ENCODE measurements around the gene DEFB132. TPM values are rescaled to one million over a fixed set of nuclear protein-coding genes. Genes with fewer than 3 reads are reported as not detected.

Gene DEFB132
- total RNA-seq, 4 donors from 2014 or later, result 0.66 to 38.4 (median 10.4) TPM; not detected in 1

DNA sequence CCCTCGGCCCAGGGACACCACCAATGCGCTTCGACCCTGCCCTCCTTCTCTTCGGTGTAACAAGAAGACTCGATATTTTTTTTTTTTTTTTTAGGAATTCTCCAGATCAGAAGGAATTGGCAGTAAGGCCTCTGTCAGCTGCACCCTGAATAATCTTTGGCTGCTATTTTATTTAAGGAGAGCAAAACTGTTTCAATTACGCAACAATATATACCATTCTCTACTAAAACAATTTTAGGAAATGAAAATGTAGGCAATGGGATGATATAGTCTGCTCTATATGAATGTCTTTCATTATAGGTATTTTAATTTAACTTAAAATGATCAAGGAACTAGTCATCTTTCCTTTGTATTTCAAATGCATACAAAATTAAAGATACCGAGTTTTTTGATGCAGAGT lies 53.1 kb downstream of the DEFB132 start:
- TF ChIP-seq, protein P1, sequence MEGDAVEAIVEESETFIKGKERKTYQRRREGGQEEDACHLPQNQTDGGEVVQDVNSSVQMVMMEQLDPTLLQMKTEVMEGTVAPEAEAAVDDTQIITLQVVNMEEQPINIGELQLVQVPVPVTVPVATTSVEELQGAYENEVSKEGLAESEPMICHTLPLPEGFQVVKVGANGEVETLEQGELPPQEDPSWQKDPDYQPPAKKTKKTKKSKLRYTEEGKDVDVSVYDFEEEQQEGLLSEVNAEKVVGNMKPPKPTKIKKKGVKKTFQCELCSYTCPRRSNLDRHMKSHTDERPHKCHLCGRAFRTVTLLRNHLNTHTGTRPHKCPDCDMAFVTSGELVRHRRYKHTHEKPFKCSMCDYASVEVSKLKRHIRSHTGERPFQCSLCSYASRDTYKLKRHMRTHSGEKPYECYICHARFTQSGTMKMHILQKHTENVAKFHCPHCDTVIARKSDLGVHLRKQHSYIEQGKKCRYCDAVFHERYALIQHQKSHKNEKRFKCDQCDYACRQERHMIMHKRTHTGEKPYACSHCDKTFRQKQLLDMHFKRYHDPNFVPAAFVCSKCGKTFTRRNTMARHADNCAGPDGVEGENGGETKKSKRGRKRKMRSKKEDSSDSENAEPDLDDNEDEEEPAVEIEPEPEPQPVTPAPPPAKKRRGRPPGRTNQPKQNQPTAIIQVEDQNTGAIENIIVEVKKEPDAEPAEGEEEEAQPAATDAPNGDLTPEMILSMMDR (IDR thresholded peaks at IDR 0.05; ENCODE audit: low read depth), result no peak

Other genes starting within 250 kb of the DEFB132 start
- not detected for gene DEFB125, start 170.1 kb upstream of the DEFB132 start, total RNA-seq
- gene DEFB126, start 115.1 kb upstream of the DEFB132 start, total RNA-seq, result not detected
- not detected for gene DEFB127, start 100.3 kb upstream of the DEFB132 start, total RNA-seq
- not detected for gene DEFB128, start 68.0 kb upstream of the DEFB132 start, total RNA-seq
- gene DEFB129, start 30.5 kb upstream of the DEFB132 start, total RNA-seq, result not detected
- gene C20orf96, start 33.0 kb downstream of the DEFB132 start, total RNA-seq, result 1 to 10 TPM; 1.5 to 3.1 (median 2.8) TPM
- 10 to 100 TPM in 2 of 4 donors, 1 to 10 TPM in 2; 6.5 to 13.4 (median 10.5) TPM for gene ZCCHC3, start 39.8 kb downstream of the DEFB132 start, total RNA-seq
- gene SOX12, start 67.8 kb downstream of the DEFB132 start, total RNA-seq, result 1 to 10 TPM; 1.1 to 4.1 (median 2.0) TPM
- 1 to 10 TPM; 5.2 to 9.4 (median 7.6) TPM for gene NRSN2, start 89.4 kb downstream of the DEFB132 start, total RNA-seq
- gene TRIB3, start 123.0 kb downstream of the DEFB132 start, total RNA-seq, result 1 to 10 TPM; 2.0 to 6.5 (median 3.6) TPM
- gene RBCK1, start 150.6 kb downstream of the DEFB132 start, total RNA-seq, result 10 to 100 TPM; 29.3 to 91.6 (median 55.1) TPM
- 10 to 100 TPM; 36.9 to 54.5 (median 44.6) TPM for gene TBC1D20, start 204.8 kb downstream of the DEFB132 start, total RNA-seq

All from subcutaneous adipose tissue (tissue), 4 donors.